Measurements from ENCODE around the gene PLXDC2.

GRCh38 chr10:20257422-20257821, 441.2 kb downstream of the PLXDC2 start:
- TF ChIP-seq POLR2A (IDR thresholded peaks at IDR 0.05): no peak
- TF ChIP-seq, protein P1, sequence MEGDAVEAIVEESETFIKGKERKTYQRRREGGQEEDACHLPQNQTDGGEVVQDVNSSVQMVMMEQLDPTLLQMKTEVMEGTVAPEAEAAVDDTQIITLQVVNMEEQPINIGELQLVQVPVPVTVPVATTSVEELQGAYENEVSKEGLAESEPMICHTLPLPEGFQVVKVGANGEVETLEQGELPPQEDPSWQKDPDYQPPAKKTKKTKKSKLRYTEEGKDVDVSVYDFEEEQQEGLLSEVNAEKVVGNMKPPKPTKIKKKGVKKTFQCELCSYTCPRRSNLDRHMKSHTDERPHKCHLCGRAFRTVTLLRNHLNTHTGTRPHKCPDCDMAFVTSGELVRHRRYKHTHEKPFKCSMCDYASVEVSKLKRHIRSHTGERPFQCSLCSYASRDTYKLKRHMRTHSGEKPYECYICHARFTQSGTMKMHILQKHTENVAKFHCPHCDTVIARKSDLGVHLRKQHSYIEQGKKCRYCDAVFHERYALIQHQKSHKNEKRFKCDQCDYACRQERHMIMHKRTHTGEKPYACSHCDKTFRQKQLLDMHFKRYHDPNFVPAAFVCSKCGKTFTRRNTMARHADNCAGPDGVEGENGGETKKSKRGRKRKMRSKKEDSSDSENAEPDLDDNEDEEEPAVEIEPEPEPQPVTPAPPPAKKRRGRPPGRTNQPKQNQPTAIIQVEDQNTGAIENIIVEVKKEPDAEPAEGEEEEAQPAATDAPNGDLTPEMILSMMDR (IDR thresholded peaks at IDR 0.05): no peak

Data from heart left ventricle (tissue), 13 donors.